ENCODE measurements around the gene KCNK13. TPM values are rescaled to one million over a fixed set of nuclear protein-coding genes. Genes with fewer than 3 reads are reported as not detected.
"Not testable (repeated sequence)": the region's sequence is repeated elsewhere in the genome, so short reads cannot be mapped to it uniquely, and the experiment has no call there.

KCNK13 gene
- total RNA-seq, 1 donor from 2014 or later, result not detected

GRCh38 chr14:90060965-90061684 is 669 bp upstream of the KCNK13 start:
- no peak for DNase-seq (ENCODE audit: low read depth)

- no peak for DNase-seq (ENCODE audit: low read depth)
These were observed 467 bp downstream of the KCNK13 start for GRCh38 chr14:90062127-90062794.

GRCh38 chr14:90062822-90063539 is 1.2 kb downstream of the KCNK13 start:
- no peak for DNase-seq (ENCODE audit: low read depth)

- no peak for DNase-seq (ENCODE audit: low read depth)
These were observed 10.6 kb downstream of the KCNK13 start for GRCh38 chr14:90072350-90072749.

GRCh38 chr14:90079576-90079975 is 17.8 kb downstream of the KCNK13 start:
- DNase-seq (ENCODE audit: low read depth), result no peak

- DNase-seq (ENCODE audit: low read depth), result peak; percentile 47
These were observed 25.6 kb downstream of the KCNK13 start for GRCh38 chr14:90087433-90087832.

GRCh38 chr14:90088176-90088575 is 26.4 kb downstream of the KCNK13 start:
- peak; percentile 56 for DNase-seq (ENCODE audit: low read depth)

- not testable (repeated sequence) for DNase-seq (ENCODE audit: low read depth)
These were observed 27.7 kb downstream of the KCNK13 start for GRCh38 chr14:90089486-90089885.

- peak; percentile 80 for DNase-seq (ENCODE audit: low read depth)
These were observed 29.6 kb downstream of the KCNK13 start for GRCh38 chr14:90091393-90091792.

- DNase-seq (ENCODE audit: low read depth), result peak; percentile 57
These were observed 32.3 kb downstream of the KCNK13 start for GRCh38 chr14:90093942-90094595.

GRCh38 chr14:90095096-90095495 is 33.3 kb downstream of the KCNK13 start:
- DNase-seq (ENCODE audit: low read depth), result no peak

GRCh38 chr14:90096566-90096965 is 34.8 kb downstream of the KCNK13 start:
- no peak for DNase-seq (ENCODE audit: low read depth)

GRCh38 chr14:90103808-90104207 is 42.0 kb downstream of the KCNK13 start:
- no peak for DNase-seq (ENCODE audit: low read depth)

- no peak for DNase-seq (ENCODE audit: low read depth)
These were observed 44.0 kb downstream of the KCNK13 start for GRCh38 chr14:90105756-90106155.

GRCh38 chr14:90107789-90108188 is 46.0 kb downstream of the KCNK13 start:
- DNase-seq (ENCODE audit: low read depth), result no peak

GRCh38 chr14:90109858-90110257 is 48.1 kb downstream of the KCNK13 start:
- DNase-seq (ENCODE audit: low read depth), result peak; percentile 9

- peak; percentile 70 for DNase-seq (ENCODE audit: low read depth)
These were observed 50.2 kb downstream of the KCNK13 start for GRCh38 chr14:90111895-90112534.

- DNase-seq (ENCODE audit: low read depth), result no peak
These were observed 52.8 kb downstream of the KCNK13 start for GRCh38 chr14:90114554-90114953.

GRCh38 chr14:90115780-90116179 is 54.0 kb downstream of the KCNK13 start:
- DNase-seq (ENCODE audit: low read depth), result no peak

GRCh38 chr14:90116444-90116843 is 54.6 kb downstream of the KCNK13 start:
- DNase-seq (ENCODE audit: low read depth), result no peak

GRCh38 chr14:90118027-90118426 is 56.2 kb downstream of the KCNK13 start:
- no peak for DNase-seq (ENCODE audit: low read depth)

GRCh38 chr14:90126260-90126659 is 64.5 kb downstream of the KCNK13 start:
- no peak for DNase-seq (ENCODE audit: low read depth)

All from renal cortical epithelial cell (primary cell).